GM12878 (cell line): ENCODE results near the gene PAXX. TPM values are rescaled to one million over a fixed set of nuclear protein-coding genes. Genes with fewer than 3 reads are reported as not detected.

ENCODE experiments used
- ATAC-seq: fragments of 200-7000 bp; cut with Tn5 transposase; 3 replicates; pipeline ENCODE4 v1.9.1; 2020; ENCODE audit warnings: mild to moderate bottlenecking, moderate library complexity
- BruUV-seq: library from RNA; stranded (reverse); fragments of 400-500 nt; replicated peaks from 2 replicates; lab custom pipeline; 2021; lab: Mats Ljungman, UMichigan
- CTCF ChIA-PET: fragments of 300-600 bp; sonication (Branson Sonifier 250); formaldehyde crosslinking; extraction: SDS; loops from one replicate; lab custom pipeline; 2021; ENCODE audit warnings: inconsistent platforms; lab: Yijun Ruan, JAX
- POLR2A ChIA-PET: fragments of 350-600 bp; formaldehyde crosslinking; extraction: SDS; loops from one replicate; lab custom pipeline; 2021; ENCODE audit warnings: inconsistent platforms; lab: Charles Lee
- RAD21 ChIA-PET: fragments of 300-600 bp; sonication (Branson Sonifier 250); formaldehyde crosslinking; loops from one replicate; lab custom pipeline; 2023; ENCODE audit warnings: antibody characterized with exemption; ENCODE audit not compliant: unreplicated experiment; lab: Charles Lee
- SMC1A ChIA-PET: fragments of 300-600 bp; sonication (Branson Sonifier 250); formaldehyde crosslinking; loops from one replicate; lab custom pipeline; 2023; ENCODE audit not compliant: unreplicated experiment, uncharacterized antibody; lab: Charles Lee
- DNase-seq: peaks from one replicate; pipeline ENCODE4 v3.0.0-alpha.2; 2011; ENCODE audit warnings: low read depth, low spot score
- FAIRE-seq: peaks from 3 replicates; lab custom pipeline; 2011; peaks lifted over from hg19 to GRCh38; lab: Jason Lieb, UNC
- H2AFZ ChIP-seq: 2 replicates; pipeline ENCODE4 v1.6.0; 2011; ENCODE audit warnings: low read depth, low read length, control low read depth; ENCODE audit not compliant: control insufficient read depth
- H3K27ac ChIP-seq: 2 replicates; pipeline ENCODE4 v1.5.1; 2011; ENCODE audit warnings: control low read depth; ENCODE audit not compliant: control insufficient read depth, insufficient read depth
- H3K27me3 ChIP-seq, 2 experiments: replicated peaks in 1 of 2; 2 replicates each; pipeline versions ENCODE4 v1.6.0 to v1.6.1; 2011; ENCODE audit warnings: low read length in 1 of 2; ENCODE audit not compliant: control insufficient read depth in 2 of 2, insufficient read depth in 2 of 2
- H3K36me3 ChIP-seq, 2 experiments: 2 replicates each; pipeline ENCODE4 v1.5.1; 2011; ENCODE audit warnings: low read length in 1 of 2; ENCODE audit not compliant: control insufficient read depth in 2 of 2, insufficient read depth in 2 of 2
- H3K4me1 ChIP-seq: 2 replicates; pipeline ENCODE4 v1.6.1; 2011; ENCODE audit warnings: mild to moderate bottlenecking, low read length, moderate library complexity, mixed read lengths; ENCODE audit not compliant: control insufficient read depth, insufficient read depth
- H3K4me2 ChIP-seq: 2 replicates; pipeline ENCODE4 v1.6.0; 2011; ENCODE audit warnings: control low read depth; ENCODE audit not compliant: control insufficient read depth, insufficient read depth
- H3K4me3 ChIP-seq: fragments of 200-600 bp; sonication (generic); 2 replicates; pipeline ENCODE4 v1.5.1; 2016
- H3K79me2 ChIP-seq: 2 replicates; pipeline ENCODE4 v1.6.0; 2011; ENCODE audit warnings: low read length; ENCODE audit not compliant: control insufficient read depth, insufficient read depth
- H3K9ac ChIP-seq: 2 replicates; pipeline ENCODE4 v1.8.0; 2011; ENCODE audit warnings: low read length, control low read depth, mixed read lengths; ENCODE audit not compliant: control insufficient read depth, insufficient read depth
- H3K9me3 ChIP-seq: replicated peaks from 3 replicates; pipeline ENCODE4 v1.5.1; 2011; ENCODE audit warnings: mild to moderate bottlenecking, low read length; ENCODE audit not compliant: control insufficient read depth, insufficient read depth
- H4K20me1 ChIP-seq: 2 replicates; pipeline ENCODE4 v1.6.0; 2011; ENCODE audit not compliant: control insufficient read depth, insufficient read depth
- E2F8 ChIP-seq: fragments of 450-650 bp; IDR thresholded peaks from 2 replicates; pipeline ENCODE4 v1.6.1; 2018; ENCODE audit warnings: mild to moderate bottlenecking, low read depth, moderate library complexity; ENCODE audit not compliant: partially characterized antibody
- EP300 ChIP-seq, 2 experiments: fragments of 150-350 bp in 1 of 2; IDR thresholded peaks; 2 replicates each; pipeline ENCODE4 v1.6.1; 2011 to 2012; ENCODE audit warnings: low read depth in 2 of 2, low read length in 2 of 2, borderline replicate concordance in 1 of 2, improper control_type of control experiment in 1 of 2, inconsistent platforms in 1 of 2; ENCODE audit not compliant: control insufficient read depth in 1 of 2
- KAT2A ChIP-seq: conservative IDR thresholded peaks from 2 replicates; pipeline ENCODE4 v1.6.1; 2011; ENCODE audit warnings: low read depth, low read length; ENCODE audit not compliant: control insufficient read depth
- NFYB ChIP-seq: IDR thresholded peaks from 2 replicates; pipeline ENCODE4 v1.6.1; 2011; ENCODE audit warnings: low read depth, mild to moderate bottlenecking, low read length, improper control_type of control experiment, moderate library complexity; ENCODE audit not compliant: insufficient read depth
- SREBF2 ChIP-seq: IDR thresholded peaks from 2 replicates; pipeline ENCODE4 v1.6.1; 2012; ENCODE audit warnings: mild to moderate bottlenecking, low read length
- STAT3 ChIP-seq: IDR thresholded peaks from 2 replicates; pipeline ENCODE4 v1.6.1; 2011; ENCODE audit warnings: low read depth, low read length, improper control_type of control experiment
- TAF1 ChIP-seq: IDR thresholded peaks from 2 replicates; pipeline ENCODE4 v1.6.1; 2011; ENCODE audit warnings: mild to moderate bottlenecking, low read depth, low read length, borderline replicate concordance
- WGBS: methylation state at CpG from one replicate; pipeline ENCODE4 v1.1.6; 2016; ENCODE audit warnings: low lambda C conversion rate; ENCODE audit not compliant: insufficient replicate concordance, insufficient coverage; ENCODE audit errors: missing lambda C conversion rate; 5-methylcytosine and 5-hydroxymethylcytosine counted together
- in situ Hi-C: fragments of 300-500 bp; cut with MboI; formaldehyde crosslinking; loops from 9 replicates; pipeline ENCODE4 v1.14.3; 2018; ENCODE audit warnings: mixed read lengths
- intact Hi-C: fragments of 100-400 bp; cut with micrococcal nuclease; formaldehyde crosslinking; loops from one replicate; pipeline ENCODE4 v1.14.2; 2022; ENCODE audit not compliant: unreplicated experiment
- polyA plus RNA-seq, 11 experiments: library from polyadenylated mRNA; depleted of rRNA in 4 of 11; unstranded in 6 of 11; stranded (reverse) in 5 of 11; fragments of >200 nt; fragmentation: Nextera tagmentation in 4 of 11; fragmentation: Illumina TruSeq in 1 of 11; extraction: Ambion mirVana in 4 of 11; extraction: Trizol in 1 of 11; gene quantifications; 1 replicate in 1 of 11; 2 replicates in 10 of 11; pipeline versions ENCODE4 v1.2.1 to v1.2.3, GENCODE V29; 2011 to 2016; ENCODE audit warnings: inconsistent platforms in 2 of 11, missing spikeins in 2 of 11, low read depth in 1 of 11
- total RNA-seq, 4 experiments: library from RNA; depleted of rRNA in 3 of 4; stranded (reverse); fragments of >200 nt in 3 of 4; fragmentation: Illumina TruSeq in 1 of 4; extraction: Trizol in 1 of 4; gene quantifications; 2 replicates each; pipeline versions ENCODE4 v1.2.1 to v1.2.3, GENCODE V29; 2013 to 2021

Gene PAXX
- total and polyA plus RNA-seq, 10 of the 15 experiments (the other 5 are each of a cell fraction or from before 2014, with no cell fraction given) = 0.18 to 60.6 (median 29.5) TPM

- DNase-seq (no peak), FAIRE-seq (no peak), ATAC-seq (no peak)
- Histone ChIP-seq H4K20me1 (peaks cover 1% of the 10 kb centered on the region; the same call in 1 of the 2 replicates), H3K27me3 (peaks cover 3 to 5% of the 10 kb centered on the region in 2 experiments), H3K4me3 (no peak overlapping the region), H3K9ac (no peak overlapping the region), H3K27ac (no peak overlapping the region), H3K36me3 (no peaks in the 10 kb centered on the region), H3K9me3 (no peaks in the 10 kb centered on the region; the same call in 2 of the 3 replicates), H3K4me1 (peaks cover 8% of the 10 kb centered on the region), H2AFZ (no peak overlapping the region), H3K4me2 (no peak overlapping the region), H3K79me2 (no peaks in the 10 kb centered on the region; the same call in 1 of the 2 replicates)
- TF ChIP-seq STAT3 (no peak), E2F8 (no peak), KAT2A (no peak), SREBF2 (no peak), TAF1 (no peak), NFYB (no peak), EP300 (IDR thresholded peaks at IDR 0.05; ENCODE audit: borderline replicate concordance in 1 of 2, control insufficient read depth in 1 of 2, low read depth in 2 of 2, low read length in 2 of 2) (no peak)
- in situ Hi-C loops (no loop called here), intact Hi-C loops (no loop called here)
- RAD21 ChIA-PET = no interaction called here
- SMC1A ChIA-PET = no interaction called here
- 61% methylated on average over 4 of the region's 4 CpGs for WGBS
- BruUV-seq = no TSS peak
- CTCF ChIA-PET = interaction anchor here (0.6 kb wide), 1 partner anchor 81 kb away, joined by 4 read pairs; no protein-coding TSS in a partner anchor
- POLR2A ChIA-PET = no interaction called here
Measured at GRCh38 chr9:136988872-136989271, 3.4 kb upstream of the PAXX start.
